ENCODE measurements around the gene SIPA1. TPM values are rescaled to one million over a fixed set of nuclear protein-coding genes. Genes with fewer than 3 reads are reported as not detected.

SIPA1 gene, protein sequence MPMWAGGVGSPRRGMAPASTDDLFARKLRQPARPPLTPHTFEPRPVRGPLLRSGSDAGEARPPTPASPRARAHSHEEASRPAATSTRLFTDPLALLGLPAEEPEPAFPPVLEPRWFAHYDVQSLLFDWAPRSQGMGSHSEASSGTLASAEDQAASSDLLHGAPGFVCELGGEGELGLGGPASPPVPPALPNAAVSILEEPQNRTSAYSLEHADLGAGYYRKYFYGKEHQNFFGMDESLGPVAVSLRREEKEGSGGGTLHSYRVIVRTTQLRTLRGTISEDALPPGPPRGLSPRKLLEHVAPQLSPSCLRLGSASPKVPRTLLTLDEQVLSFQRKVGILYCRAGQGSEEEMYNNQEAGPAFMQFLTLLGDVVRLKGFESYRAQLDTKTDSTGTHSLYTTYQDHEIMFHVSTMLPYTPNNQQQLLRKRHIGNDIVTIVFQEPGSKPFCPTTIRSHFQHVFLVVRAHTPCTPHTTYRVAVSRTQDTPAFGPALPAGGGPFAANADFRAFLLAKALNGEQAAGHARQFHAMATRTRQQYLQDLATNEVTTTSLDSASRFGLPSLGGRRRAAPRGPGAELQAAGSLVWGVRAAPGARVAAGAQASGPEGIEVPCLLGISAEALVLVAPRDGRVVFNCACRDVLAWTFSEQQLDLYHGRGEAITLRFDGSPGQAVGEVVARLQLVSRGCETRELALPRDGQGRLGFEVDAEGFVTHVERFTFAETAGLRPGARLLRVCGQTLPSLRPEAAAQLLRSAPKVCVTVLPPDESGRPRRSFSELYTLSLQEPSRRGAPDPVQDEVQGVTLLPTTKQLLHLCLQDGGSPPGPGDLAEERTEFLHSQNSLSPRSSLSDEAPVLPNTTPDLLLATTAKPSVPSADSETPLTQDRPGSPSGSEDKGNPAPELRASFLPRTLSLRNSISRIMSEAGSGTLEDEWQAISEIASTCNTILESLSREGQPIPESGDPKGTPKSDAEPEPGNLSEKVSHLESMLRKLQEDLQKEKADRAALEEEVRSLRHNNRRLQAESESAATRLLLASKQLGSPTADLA
- 12.7 and 15.2 TPM in 2 replicates for total RNA-seq

DNA sequence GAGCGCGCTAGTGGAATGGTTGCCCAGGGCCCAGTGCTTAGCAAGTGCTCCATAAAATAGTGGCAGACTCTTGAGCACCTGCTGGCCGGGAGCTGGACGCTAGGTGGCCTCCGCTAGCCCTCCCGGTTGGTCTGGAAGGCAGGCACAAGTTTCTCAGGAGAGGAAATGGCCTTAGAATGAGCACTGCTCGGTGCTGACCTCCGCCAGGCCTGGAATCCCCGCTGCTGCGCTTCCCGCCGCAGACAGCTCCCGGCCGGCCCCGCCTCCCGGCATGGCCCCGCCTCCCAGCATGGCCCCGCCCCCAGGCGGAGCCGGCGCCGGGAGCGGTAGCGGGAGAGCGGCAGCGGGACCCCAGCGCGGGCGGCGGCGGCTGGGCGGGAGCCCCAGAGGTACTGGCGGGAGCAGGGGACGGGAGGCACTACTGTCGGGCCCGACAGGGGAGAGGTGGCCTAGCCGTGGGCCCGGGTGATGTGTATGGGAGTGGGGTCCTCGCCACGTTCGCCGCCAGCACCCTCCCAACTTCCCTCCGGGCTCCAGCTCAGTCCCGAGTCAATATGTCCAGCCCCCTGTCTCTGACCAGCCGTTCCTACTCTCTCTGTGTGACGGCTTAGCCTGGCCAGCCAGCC lies at the start of gene SIPA1:
Gene SIPA1 (plus strand): TSS at position 308 of the 626 bp plus-strand sequence. CDS start 2,821 bp downstream, outside the sequence.
- DNase-seq (ENCODE audit: insufficient read length, low spot score, missing footprints): peak; percentile 99
- H3K9me3 ChIP-seq (ENCODE audit: low read depth, low read length): no peaks in the 10 kb centered on the region
- peaks cover 40% of the 10 kb centered on the region for H3K36me3 ChIP-seq (ENCODE audit: insufficient read depth, low read length)
- H4K20me1 ChIP-seq (ENCODE audit: insufficient read depth, low read length): peaks cover 18% of the 10 kb centered on the region
- peak within 1 kb of the TSS; percentile 81 for H3K4me3 ChIP-seq (ENCODE audit: insufficient read depth, low read length)
- H3K27me3 ChIP-seq (ENCODE audit: insufficient read depth, low read length): no peaks in the 10 kb centered on the region
- peak within 1 kb of the TSS; percentile 24 for H3K27ac ChIP-seq (ENCODE audit: low read depth, low read length)
- TF ChIP-seq CTCF (IDR thresholded peaks at IDR 0.05; ENCODE audit: extremely low read depth, low read depth, low read length): peak; percentile 43
- H3K79me2 ChIP-seq (ENCODE audit: insufficient read depth, low read length): peaks cover 9% of the 10 kb centered on the region
- peaks cover 13% of the 10 kb centered on the region for H3K4me1 ChIP-seq (ENCODE audit: insufficient read depth, low read length)
- peak within 1 kb of the TSS; percentile 27 for H2AFZ ChIP-seq (ENCODE audit: low read length)
- H3K4me2 ChIP-seq (ENCODE audit: insufficient read depth, low read length): peak within 1 kb of the TSS; percentile 96

- peaks cover 6% of the 10 kb centered on the region for H4K20me1 ChIP-seq (ENCODE audit: insufficient read depth, low read length)
- H2AFZ ChIP-seq (ENCODE audit: low read length): no peak overlapping the region
- peaks cover 17% of the 10 kb centered on the region for H3K4me1 ChIP-seq (ENCODE audit: insufficient read depth, low read length)
- peak; percentile 48 for TF ChIP-seq CTCF (IDR thresholded peaks at IDR 0.05; ENCODE audit: extremely low read depth, low read depth, low read length)
- no peak overlapping the region for H3K4me2 ChIP-seq (ENCODE audit: insufficient read depth, low read length)
- no peaks in the 10 kb centered on the region for H3K27me3 ChIP-seq (ENCODE audit: insufficient read depth, low read length)
- DNase-seq (ENCODE audit: insufficient read length, low spot score, missing footprints): peak; percentile 96
- H3K79me2 ChIP-seq (ENCODE audit: insufficient read depth, low read length): peaks cover 9% of the 10 kb centered on the region
- peak overlapping the region; percentile 23 for H3K27ac ChIP-seq (ENCODE audit: low read depth, low read length)
- no peak overlapping the region for H3K4me3 ChIP-seq (ENCODE audit: insufficient read depth, low read length)
- peaks cover 44% of the 10 kb centered on the region for H3K36me3 ChIP-seq (ENCODE audit: insufficient read depth, low read length)
- no peaks in the 10 kb centered on the region for H3K9me3 ChIP-seq (ENCODE audit: low read depth, low read length)
These were observed 49.5 kb upstream of the SIPA1 start for GRCh38 chr11:65588199-65589054.

GRCh38 chr11:65589444-65590239 lies 48.3 kb upstream of the SIPA1 start:
- Histone ChIP-seq H3K36me3 (ENCODE audit: insufficient read depth, low read length) (peaks cover 44% of the 10 kb centered on the region), H3K9me3 (ENCODE audit: low read depth, low read length) (no peaks in the 10 kb centered on the region), H3K27ac (ENCODE audit: low read depth, low read length) (no peak overlapping the region), H3K4me1 (ENCODE audit: insufficient read depth, low read length) (peaks cover 17% of the 10 kb centered on the region), H2AFZ (ENCODE audit: low read length) (no peak overlapping the region), H4K20me1 (ENCODE audit: insufficient read depth, low read length) (peaks cover 6% of the 10 kb centered on the region), H3K4me2 (ENCODE audit: insufficient read depth, low read length) (no peak overlapping the region), H3K79me2 (ENCODE audit: insufficient read depth, low read length) (peaks cover 9% of the 10 kb centered on the region), H3K27me3 (ENCODE audit: insufficient read depth, low read length) (no peaks in the 10 kb centered on the region), H3K4me3 (ENCODE audit: insufficient read depth, low read length) (no peak overlapping the region)
- no peak for TF ChIP-seq CTCF (IDR thresholded peaks at IDR 0.05; ENCODE audit: extremely low read depth, low read depth, low read length)
- no peak for DNase-seq (ENCODE audit: insufficient read length, low spot score, missing footprints)

All from osteoblast (primary cell).